Smooth muscle cell (in vitro differentiated cells): ENCODE data around the gene MECP2. TPM values are rescaled to one million over a fixed set of nuclear protein-coding genes. Genes with fewer than 3 reads are reported as not detected.

Experiments used
- DNase-seq: peaks from one replicate; lab custom pipeline; 2025; ENCODE audit not compliant: unreplicated experiment; lab: John Stamatoyannopoulos, UW
- H2AFZ ChIP-seq: fragments of 200-600 bp; sonication (generic); 2 replicates; pipeline ENCODE4 v1.6.0; 2016; ENCODE audit warnings: antibody characterized with exemption, low read depth, mild to moderate bottlenecking
- H3F3A ChIP-seq: fragments of 200-600 bp; sonication (generic); 2 replicates; pipeline ENCODE4 v1.6.0; 2017; ENCODE audit warnings: antibody characterized with exemption, low read depth
- H3K27ac ChIP-seq: fragments of 200-600 bp; sonication (generic); 2 replicates; pipeline ENCODE4 v1.5.1; 2016; ENCODE audit warnings: low read depth, mild to moderate bottlenecking
- H3K27me3 ChIP-seq: fragments of 200-600 bp; sonication (generic); 2 replicates; pipeline ENCODE4 v1.6.1; 2016; ENCODE audit warnings: low read depth, mild to moderate bottlenecking
- H3K36me3 ChIP-seq: fragments of 200-600 bp; sonication (generic); 2 replicates; pipeline ENCODE4 v1.5.1; 2016; ENCODE audit warnings: low read depth
- H3K4me1 ChIP-seq: fragments of 200-600 bp; sonication (generic); 2 replicates; pipeline ENCODE4 v1.5.1; 2016; ENCODE audit warnings: low read depth
- H3K4me2 ChIP-seq: fragments of 200-600 bp; sonication (generic); 2 replicates; pipeline ENCODE4 v1.6.0; 2016; ENCODE audit warnings: mild to moderate bottlenecking
- H3K4me3 ChIP-seq: fragments of 200-600 bp; sonication (generic); 2 replicates; pipeline ENCODE4 v1.5.1; 2016; ENCODE audit warnings: mild to moderate bottlenecking
- H3K79me2 ChIP-seq: fragments of 200-600 bp; sonication (generic); 2 replicates; pipeline ENCODE4 v1.6.0; 2016; ENCODE audit warnings: low read depth, mild to moderate bottlenecking
- H3K9ac ChIP-seq: fragments of 200-600 bp; sonication (generic); 2 replicates; pipeline ENCODE4 v1.6.0; 2016; ENCODE audit warnings: low read depth
- H3K9me3 ChIP-seq: fragments of 200-600 bp; sonication (generic); replicated peaks from 2 replicates; pipeline ENCODE4 v1.5.1; 2016; ENCODE audit warnings: low read depth
- H4K20me1 ChIP-seq: fragments of 200-600 bp; sonication (generic); 2 replicates; pipeline ENCODE4 v1.6.0; 2016; ENCODE audit warnings: low read depth
- CTCF ChIP-seq: fragments of 200-600 bp; sonication (generic); IDR thresholded peaks from 2 replicates; pipeline ENCODE4 v1.5.1; 2017; ENCODE audit warnings: borderline replicate concordance, mild to moderate bottlenecking, antibody characterized with exemption; ENCODE audit not compliant: insufficient read depth, poor library complexity, severe bottlenecking
- WGBS: methylation state at CpG from one replicate; pipeline ENCODE4 v1.1.7; 2016; ENCODE audit warnings: low lambda C conversion rate; 5-methylcytosine and 5-hydroxymethylcytosine counted together
- polyA plus RNA-seq: library from polyadenylated mRNA; unstranded; fragments of >200 nt; fragmentation: Nextera tagmentation; extraction: Ambion mirVana; gene quantifications from 2 replicates; pipeline ENCODE4 v1.2.1, GENCODE V29; 2016
- total RNA-seq: library from RNA; depleted of rRNA; stranded (reverse); fragments of >200 nt; gene quantifications from 2 replicates; pipeline ENCODE4 v1.2.3, GENCODE V29; 2014

The MECP2 gene
- total and polyA plus RNA-seq, 2 experiments from 2014 or later: 11.9 to 13.1 TPM

- no peak for DNase-seq
- H3K9me3 ChIP-seq: no peaks in the 10 kb centered on the region
- peaks cover 12% of the 10 kb centered on the region for H3K79me2 ChIP-seq
- peak overlapping the region; percentile 76 for H3K9ac ChIP-seq
- TF ChIP-seq CTCF: no peak
- no peaks in the 10 kb centered on the region for H3F3A ChIP-seq
- no peaks in the 10 kb centered on the region for H3K27me3 ChIP-seq
- H3K27ac ChIP-seq: peak overlapping the region; percentile 93
- H4K20me1 ChIP-seq: no peaks in the 10 kb centered on the region
- WGBS: 86% methylated on average over 13 of the region's 13 CpGs
- H3K4me2 ChIP-seq: peak overlapping the region; percentile 6
- H3K36me3 ChIP-seq: no peaks in the 10 kb centered on the region
- no peak overlapping the region for H2AFZ ChIP-seq
- no peaks in the 10 kb centered on the region for H3K4me1 ChIP-seq
- no peak overlapping the region for H3K4me3 ChIP-seq
Observed at GRCh38 chrX:154040863-154041262, 56.7 kb downstream of the MECP2 start.

GRCh38 chrX:154040307-154040756 lies 57.2 kb downstream of the MECP2 start:
- Histone ChIP-seq H3K79me2 (peaks cover 12% of the 10 kb centered on the region), H2AFZ (no peak overlapping the region), H4K20me1 (no peaks in the 10 kb centered on the region), H3K4me3 (no peak overlapping the region), H3K27ac (peak overlapping the region; percentile 93), H3K4me2 (peak overlapping the region; percentile 47), H3F3A (no peaks in the 10 kb centered on the region), H3K27me3 (no peaks in the 10 kb centered on the region), H3K9me3 (no peaks in the 10 kb centered on the region), H3K4me1 (no peaks in the 10 kb centered on the region), H3K9ac (peak overlapping the region; percentile 76), H3K36me3 (no peaks in the 10 kb centered on the region)
- 31% methylated on average over 7 of the region's 7 CpGs for WGBS
- no peak for TF ChIP-seq CTCF
- DNase-seq: no peak

- H3K4me3 ChIP-seq: no peak overlapping the region
- H4K20me1 ChIP-seq: peaks cover 5% of the 10 kb centered on the region
- DNase-seq: no peak
- H2AFZ ChIP-seq: no peak overlapping the region
- peak overlapping the region; percentile 47 for H3K4me2 ChIP-seq
- WGBS: 89% methylated on average over 11 of the region's 11 CpGs
- no peak for TF ChIP-seq CTCF
- H3K9ac ChIP-seq: peak overlapping the region; percentile 43
- peaks cover 15% of the 10 kb centered on the region for H3K79me2 ChIP-seq
- no peaks in the 10 kb centered on the region for H3K36me3 ChIP-seq
- H3K27ac ChIP-seq: peak overlapping the region; percentile 93
- no peaks in the 10 kb centered on the region for H3K9me3 ChIP-seq
- no peaks in the 10 kb centered on the region for H3F3A ChIP-seq
- H3K27me3 ChIP-seq: no peaks in the 10 kb centered on the region
- H3K4me1 ChIP-seq: no peaks in the 10 kb centered on the region
Observed at GRCh38 chrX:154039577-154039976, 57.9 kb downstream of the MECP2 start.

GRCh38 chrX:154038656-154039055 lies 58.9 kb downstream of the MECP2 start:
- Histone ChIP-seq H2AFZ (no peak overlapping the region), H3K36me3 (no peaks in the 10 kb centered on the region), H3K27me3 (no peaks in the 10 kb centered on the region), H3K79me2 (peaks cover 17% of the 10 kb centered on the region), H3F3A (no peaks in the 10 kb centered on the region), H3K4me3 (no peak overlapping the region), H3K9ac (no peak overlapping the region), H3K4me2 (no peak overlapping the region), H3K4me1 (no peaks in the 10 kb centered on the region), H3K27ac (peak overlapping the region; percentile 7), H4K20me1 (peaks cover 11% of the 10 kb centered on the region), H3K9me3 (no peaks in the 10 kb centered on the region)
- TF ChIP-seq CTCF: no peak
- 69% methylated on average over 5 of the region's 5 CpGs for WGBS
- no peak for DNase-seq
